GM21786 (cell line): Measurements from ENCODE around the gene SYNJ2BP.
"Not testable (repeated sequence)": the region's sequence is repeated elsewhere in the genome, so short reads cannot be mapped to it uniquely, and the experiment has no call there.

ENCODE experiments used
- ATAC-seq: cut with Tn5 transposase; IDR thresholded peaks from one replicate; pipeline ENCODE4 v1.9.1; 2021; ENCODE audit not compliant: unreplicated experiment

The SYNJ2BP gene, protein sequence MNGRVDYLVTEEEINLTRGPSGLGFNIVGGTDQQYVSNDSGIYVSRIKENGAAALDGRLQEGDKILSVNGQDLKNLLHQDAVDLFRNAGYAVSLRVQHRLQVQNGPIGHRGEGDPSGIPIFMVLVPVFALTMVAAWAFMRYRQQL

GRCh38 chr14:70416725-70417349 lies at the start of gene SYNJ2BP:
Gene SYNJ2BP (minus strand): TSS chr14:70417090. CDS start chr14:70416963, 127 bp downstream.
- ATAC-seq = no peak

- no peak for ATAC-seq
Observed at GRCh38 chr14:70454731-70455130, 37.8 kb upstream of the SYNJ2BP start.

DNA sequence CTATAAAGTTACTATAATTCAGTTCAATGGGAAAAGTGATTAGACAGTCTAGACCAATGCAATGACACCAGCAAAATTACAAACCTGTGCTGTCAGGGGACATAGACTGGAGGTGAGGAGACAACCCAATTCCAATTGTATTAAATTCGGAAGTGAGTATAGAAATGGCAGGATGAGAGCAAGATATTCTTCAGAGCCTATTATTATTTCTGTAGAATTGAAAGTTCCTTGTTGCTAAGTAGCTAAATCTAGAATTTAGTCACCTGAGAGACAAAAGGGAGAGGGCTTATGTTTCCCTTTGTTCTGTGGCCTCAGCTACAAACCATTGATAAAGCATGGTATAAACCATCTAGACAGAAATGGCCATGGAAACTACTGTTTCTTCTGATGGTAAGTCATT lies 35.0 kb upstream of the SYNJ2BP start, which contains the start of gene ADAM21:
ADAM21 (plus strand) TSS at position 301 of the 400 bp plus-strand sequence. CDS start 5,326 bp downstream, outside the sequence.
- ATAC-seq = no peak

DNA sequence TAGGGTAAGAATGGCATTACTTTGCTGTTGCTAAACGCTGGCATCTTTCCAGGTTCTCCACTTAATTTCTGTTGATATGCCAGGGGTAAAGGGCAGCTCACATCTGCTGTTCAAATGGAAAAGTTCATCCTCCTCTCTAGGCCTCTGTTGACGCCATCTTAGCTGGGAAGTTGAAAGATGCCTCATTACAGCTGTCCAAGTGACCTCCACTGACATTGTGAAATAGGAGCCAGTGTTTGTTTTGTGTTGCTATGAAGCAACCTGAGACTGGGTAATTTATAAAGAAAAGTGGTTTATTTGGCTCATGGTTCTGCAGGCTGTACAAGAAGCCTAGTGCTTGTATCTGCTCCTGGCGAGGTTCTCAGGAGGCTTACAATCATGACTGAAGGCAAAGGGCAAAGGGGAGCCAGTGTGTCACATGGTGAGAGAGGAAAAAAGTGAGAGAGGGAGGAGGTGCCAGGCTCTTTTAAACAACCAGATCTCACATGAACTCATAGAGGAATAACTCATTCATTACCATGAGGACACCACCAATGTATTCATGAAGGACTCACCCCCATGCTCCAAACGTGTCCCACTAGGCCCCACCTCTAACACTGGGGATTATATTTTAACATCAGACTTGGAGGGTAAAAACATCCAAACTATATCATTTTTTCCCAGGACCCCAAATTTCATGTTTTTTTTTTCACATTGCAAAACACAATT lies 31.9 kb upstream of the SYNJ2BP start:
- ATAC-seq = no peak

DNA sequence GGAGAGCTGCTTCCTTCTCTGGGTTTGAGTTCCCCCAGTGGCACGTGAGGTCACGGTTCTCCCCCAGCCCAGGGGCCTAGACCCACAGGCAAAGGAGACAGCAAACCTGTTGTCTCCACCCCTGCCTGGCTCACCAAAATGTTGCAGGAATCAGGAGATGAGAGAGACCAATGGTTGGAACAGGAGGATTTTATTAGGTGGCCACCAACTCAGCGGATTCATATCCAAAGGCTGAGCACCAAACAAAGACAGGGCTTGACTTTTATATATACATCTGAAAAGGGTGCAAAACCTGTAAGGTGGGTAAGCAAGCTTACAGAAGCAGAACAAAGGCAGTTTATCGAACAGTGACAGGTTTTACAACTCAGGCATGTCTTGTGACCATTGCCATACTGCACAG lies 25.9 kb upstream of the SYNJ2BP start:
- ATAC-seq = no peak

DNA sequence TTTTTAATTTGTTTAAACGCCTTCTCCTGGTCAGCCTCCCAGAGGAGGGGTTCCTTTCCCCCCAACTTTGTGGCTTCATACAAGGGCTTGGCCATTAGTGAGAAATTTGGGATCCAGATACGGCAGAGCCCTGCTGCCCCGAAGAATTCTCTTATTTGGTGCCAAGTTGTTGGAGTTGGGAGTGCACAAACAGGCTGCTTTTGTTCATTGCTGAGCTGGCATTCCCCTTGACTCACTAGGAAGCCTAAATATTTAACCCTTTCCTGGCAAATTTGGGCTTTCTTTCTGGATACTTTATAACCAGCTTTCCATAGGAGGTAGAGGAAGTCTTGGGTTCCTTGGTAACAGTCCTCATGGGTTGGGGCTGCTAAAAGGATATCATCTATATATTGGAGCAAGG lies 24.8 kb upstream of the SYNJ2BP start:
- no peak for ATAC-seq

DNA sequence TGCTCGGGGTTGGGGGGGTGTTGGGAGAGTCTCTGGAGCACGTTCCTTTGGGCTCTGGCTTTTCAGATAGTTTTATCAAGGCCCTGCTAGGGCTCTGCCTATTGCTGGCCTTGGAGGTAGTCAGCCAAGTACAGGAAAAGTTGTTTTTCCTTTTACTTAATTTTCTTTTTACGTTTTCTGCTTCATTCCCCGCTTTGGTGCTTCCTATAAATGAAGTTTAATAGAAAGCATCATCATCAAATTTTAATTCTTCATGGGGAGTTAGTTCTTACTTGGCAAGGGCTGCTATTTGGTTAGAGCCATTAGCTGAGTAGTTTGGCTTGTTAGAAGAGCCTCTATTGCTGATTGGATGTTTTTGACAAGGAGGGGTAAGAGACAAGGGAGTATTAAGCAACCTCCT lies 20.0 kb upstream of the SYNJ2BP start:
- no peak for ATAC-seq

- not testable (repeated sequence) for ATAC-seq
Observed at GRCh38 chr14:70426555-70426954, 9.7 kb upstream of the SYNJ2BP start.

DNA sequence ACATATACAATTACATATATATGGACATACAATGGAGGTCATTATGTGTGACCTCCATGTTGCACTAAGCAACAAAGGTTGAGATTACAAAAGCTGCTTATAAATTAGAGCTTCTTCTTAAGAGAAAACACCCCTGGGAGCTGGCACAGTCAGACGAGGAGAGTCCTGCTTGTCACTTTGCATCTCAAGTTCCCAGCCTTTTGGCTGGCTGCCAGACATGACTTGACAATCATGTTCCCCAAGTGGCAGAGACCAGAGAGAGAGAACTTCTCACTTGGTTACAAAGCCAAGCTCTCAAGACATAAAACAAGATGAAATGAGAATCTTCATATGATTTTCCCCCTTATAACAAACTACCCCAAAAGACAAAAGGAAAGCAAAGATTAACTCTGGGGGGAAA lies 8.5 kb upstream of the SYNJ2BP start:
- ATAC-seq = no peak

- ATAC-seq = no peak
Observed at GRCh38 chr14:70422538-70422937, 5.6 kb upstream of the SYNJ2BP start.

DNA sequence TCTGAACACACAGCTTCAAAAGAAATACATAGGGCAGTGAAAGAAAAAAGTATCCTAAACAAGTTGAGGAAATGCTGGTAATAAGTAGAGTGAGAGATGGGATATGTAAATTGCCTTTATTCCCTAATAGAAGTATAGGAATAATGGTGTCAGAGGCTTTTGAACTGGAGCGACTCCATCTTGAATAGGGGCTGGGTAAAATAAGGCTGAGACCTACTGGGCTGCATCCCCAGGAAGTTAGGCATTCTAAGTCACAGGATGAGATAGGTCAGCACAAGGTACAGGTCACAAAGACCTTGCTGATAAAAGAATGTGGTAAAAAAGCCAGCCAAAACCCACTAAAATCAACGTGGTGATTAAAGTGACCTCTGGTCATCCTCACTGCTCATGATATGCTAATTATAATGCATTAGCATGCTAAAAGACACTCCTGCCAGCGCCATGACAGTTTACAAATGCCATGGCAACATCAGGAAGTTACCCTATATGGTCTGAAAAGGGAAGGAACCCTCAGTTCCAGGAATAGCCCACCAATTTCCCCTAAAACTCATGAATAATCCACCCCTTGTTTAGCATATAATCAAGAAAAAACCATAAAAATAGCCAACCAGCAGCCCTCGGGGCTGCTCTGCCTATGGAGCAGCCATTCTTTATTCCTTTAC lies 2.5 kb upstream of the SYNJ2BP start:
- ATAC-seq = not testable (repeated sequence)

DNA sequence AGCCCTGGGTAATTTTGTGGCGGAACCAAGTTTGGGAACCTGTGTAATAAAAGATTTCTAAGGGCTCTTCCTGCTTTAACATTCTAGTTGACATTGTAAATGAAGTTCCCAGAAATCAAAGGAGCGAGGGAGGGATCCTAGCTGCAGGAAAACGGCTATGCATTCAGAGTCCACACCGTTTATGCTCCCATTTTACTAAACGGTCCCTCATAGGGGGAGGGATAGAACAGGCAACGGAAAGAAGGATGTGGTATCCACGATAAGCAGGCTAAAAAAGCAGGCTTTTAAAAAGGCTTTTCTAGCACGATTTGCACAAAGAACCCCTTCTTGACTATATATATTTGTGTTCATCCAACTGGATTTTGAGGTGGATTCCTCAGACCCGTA lies 559 bp downstream of the SYNJ2BP start:
- ATAC-seq = no peak

DNA sequence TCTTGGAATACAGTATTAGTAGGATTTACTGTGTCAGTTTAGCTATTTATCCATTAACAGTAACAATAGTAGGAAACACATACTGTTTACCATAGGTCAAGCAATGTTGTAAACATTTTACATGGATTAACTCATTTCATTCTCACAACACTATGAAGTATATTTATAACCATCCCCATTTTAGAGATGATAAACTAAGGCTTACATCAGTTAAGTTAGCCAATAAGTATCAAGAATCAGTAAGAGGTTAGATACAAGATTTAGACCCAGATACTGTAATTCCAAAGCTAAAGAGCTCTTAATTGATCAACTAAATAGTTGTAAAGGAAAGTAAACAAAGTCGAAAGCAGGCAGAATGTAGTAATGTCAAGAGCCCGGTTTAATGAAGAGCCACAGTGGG lies 1.1 kb downstream of the SYNJ2BP start:
- ATAC-seq = no peak

GRCh38 chr14:70407621-70408020 lies 9.3 kb downstream of the SYNJ2BP start:
- ATAC-seq = no peak

DNA sequence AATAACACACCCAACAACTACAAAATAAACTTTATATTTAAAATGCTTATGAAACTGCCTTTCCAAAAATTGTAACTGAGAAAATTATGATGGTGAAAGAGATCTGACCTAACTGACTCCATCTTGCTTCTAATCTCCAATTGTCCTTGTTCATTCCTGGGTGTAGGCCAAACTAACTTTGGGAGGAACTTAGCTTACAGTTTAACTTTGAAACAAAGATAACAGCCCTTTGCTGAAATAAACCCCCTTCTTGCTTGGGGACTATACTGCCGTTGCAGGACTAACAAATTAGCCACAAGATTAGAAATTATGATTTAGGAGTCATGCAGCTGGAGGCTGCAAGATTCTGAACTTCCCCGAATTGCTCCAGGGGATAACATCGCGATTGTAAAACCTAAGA lies 10.7 kb downstream of the SYNJ2BP start:
- not testable (repeated sequence) for ATAC-seq

DNA sequence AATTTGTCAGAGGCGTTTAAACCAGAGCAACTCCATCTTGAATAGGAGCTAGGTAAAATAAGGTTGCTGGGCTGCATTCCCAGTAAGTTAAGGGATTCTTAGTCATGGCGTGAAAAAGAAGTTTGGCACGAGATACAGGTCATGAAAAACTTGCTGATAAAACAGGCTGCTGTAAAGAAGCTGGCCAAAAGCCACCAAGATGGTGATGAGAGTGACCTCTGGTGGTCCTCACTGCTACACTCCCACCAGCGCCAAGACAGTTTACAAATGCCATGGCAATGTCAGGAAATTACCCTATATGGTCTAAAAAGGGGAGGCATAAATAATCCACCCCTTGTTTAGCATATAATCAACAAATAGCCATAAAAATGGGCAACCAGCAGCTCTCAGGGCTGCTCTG lies 13.6 kb downstream of the SYNJ2BP start:
- ATAC-seq = not testable (repeated sequence)

DNA sequence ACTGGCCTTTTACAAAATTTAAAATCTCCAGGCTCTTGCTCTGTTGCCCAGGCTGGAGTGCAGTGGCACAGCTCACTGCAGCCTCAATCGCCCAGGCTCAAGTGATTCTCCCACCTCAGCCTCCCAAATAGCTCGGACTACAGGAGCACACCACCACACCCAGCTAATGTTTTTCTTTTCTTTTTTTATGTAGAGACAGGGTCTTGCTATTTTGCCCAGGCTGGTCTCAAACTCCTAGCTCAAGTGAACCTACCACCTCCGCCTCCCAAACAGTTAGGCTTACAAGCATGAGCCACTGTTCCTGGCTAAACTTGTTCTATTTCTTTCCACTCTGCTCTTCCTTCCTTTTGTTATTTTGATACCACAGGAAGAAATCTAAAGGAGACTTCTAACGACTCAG lies 15.2 kb downstream of the SYNJ2BP start:
- no peak for ATAC-seq

DNA sequence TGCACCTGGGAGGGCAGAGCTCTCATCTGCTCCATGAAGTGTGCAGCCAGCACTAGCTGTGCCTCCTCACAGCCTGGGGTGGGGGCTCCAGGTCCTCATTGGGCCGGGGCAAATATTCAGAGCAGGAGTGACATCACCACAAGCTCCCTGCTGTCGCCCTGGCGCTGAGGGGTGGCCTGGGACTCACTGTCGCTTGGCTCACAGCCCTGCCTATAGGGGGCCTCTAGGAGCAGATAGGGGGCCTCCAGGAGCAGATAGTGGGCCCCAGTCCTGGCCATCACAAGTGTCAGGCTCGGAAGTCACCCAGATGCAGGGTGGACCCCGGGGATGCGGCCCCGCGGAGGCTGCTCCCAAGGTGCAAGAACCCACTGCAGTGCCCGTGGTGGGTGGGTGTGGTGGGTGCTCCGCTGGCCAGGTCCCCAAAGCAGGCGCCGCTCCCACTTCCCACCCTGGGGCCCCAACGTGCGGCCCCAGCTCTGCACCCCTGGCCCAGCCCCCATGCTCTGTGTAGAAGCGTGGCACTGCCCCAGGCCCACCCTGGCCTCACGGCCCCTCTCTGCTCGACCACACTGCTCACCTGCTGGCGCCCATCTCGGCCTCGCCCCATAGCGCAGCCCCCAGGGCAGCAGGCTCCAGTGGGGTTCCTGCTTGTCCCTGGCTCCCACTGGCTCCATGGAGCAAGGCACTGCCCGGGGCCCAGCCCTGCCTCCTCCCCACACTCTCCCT lies 18.0 kb downstream of the SYNJ2BP start:
- no peak for ATAC-seq

DNA sequence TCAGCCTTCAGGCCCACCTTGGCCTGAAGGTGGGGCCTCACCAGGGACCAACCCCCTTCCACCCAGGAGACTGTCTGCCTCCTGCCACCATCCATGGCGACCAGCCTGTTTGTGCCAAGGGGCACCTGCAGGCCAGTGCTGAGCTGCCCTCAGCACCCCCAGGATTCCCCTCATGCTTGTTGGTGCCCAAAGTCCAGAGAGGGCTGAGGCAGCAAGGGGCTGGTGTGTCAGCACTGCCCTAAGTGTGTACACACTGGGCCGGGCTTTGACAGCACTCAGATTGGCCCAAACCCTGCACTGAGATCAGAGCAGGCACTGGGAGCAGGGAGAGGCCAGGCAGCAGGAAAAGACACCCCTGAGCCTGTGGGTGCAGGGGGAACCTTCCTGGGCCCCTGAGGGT lies 18.6 kb downstream of the SYNJ2BP start:
- no peak for ATAC-seq

GRCh38 chr14:70397746-70398145 lies 19.1 kb downstream of the SYNJ2BP start:
- ATAC-seq = no peak

GRCh38 chr14:70394674-70395306 lies 22.1 kb downstream of the SYNJ2BP start:
- ATAC-seq = no peak
